GM21447 (cell line): ENCODE results near the gene MYO9B.
"Not testable (repeated sequence)": the region's sequence is repeated elsewhere in the genome, so short reads cannot be mapped to it uniquely, and the experiment has no call there.

Source experiments
- ATAC-seq: cut with Tn5 transposase; IDR thresholded peaks from one replicate; pipeline ENCODE4 v1.9.1; 2021; ENCODE audit not compliant: unreplicated experiment

MYO9B gene

DNA sequence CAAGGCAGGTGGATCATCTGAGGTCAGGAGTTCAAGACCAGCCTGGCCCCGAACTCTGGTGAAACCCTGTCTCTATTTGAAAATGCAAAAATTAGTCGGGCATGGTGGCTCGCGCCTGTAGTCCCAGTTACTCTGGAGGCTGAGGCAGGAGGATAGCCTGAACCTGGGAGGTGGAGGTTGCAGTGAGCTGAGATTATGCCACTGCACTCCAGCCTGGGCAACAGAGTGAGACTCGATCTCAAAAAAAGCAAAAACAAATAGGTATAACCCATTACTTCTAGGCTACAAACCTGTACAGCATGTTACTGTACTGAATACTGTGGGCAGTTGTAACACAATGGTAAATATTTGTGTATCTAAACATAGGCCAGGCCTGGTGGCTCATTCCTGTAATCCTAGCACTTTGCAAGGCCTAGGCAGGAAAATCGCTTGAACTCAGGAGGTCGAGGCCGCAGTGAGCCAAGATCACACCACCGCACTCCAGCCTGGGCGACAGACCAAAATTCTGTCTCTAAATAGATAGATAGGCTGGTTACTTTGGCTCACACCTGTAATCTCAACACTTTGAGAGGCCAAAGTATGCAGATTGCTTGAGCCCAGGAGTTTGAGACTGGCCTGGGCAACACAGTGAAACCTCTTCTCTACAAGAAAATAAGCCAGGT lies 63.5 kb downstream of the MYO9B start:
- ATAC-seq, result no peak

DNA sequence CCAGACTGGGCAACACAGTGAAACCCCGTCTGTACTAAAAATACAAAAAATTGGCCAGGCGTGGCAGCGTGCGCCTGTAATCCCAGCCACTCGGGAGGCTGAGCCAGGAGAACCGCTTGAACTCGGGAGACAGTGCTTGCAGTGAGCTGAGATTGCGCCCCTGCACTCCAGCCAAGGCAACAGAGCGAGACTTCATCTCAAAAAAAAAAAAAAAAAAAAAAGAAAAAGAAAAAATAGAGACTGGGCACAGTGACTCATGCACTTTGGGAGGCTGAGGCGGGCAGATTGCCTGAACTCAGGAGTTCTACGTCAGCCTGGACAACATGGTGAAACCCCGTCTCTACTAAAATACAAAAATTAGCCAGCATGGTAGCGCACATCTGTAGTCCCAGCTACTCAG lies 69.2 kb downstream of the MYO9B start:
- not testable (repeated sequence) for ATAC-seq

DNA sequence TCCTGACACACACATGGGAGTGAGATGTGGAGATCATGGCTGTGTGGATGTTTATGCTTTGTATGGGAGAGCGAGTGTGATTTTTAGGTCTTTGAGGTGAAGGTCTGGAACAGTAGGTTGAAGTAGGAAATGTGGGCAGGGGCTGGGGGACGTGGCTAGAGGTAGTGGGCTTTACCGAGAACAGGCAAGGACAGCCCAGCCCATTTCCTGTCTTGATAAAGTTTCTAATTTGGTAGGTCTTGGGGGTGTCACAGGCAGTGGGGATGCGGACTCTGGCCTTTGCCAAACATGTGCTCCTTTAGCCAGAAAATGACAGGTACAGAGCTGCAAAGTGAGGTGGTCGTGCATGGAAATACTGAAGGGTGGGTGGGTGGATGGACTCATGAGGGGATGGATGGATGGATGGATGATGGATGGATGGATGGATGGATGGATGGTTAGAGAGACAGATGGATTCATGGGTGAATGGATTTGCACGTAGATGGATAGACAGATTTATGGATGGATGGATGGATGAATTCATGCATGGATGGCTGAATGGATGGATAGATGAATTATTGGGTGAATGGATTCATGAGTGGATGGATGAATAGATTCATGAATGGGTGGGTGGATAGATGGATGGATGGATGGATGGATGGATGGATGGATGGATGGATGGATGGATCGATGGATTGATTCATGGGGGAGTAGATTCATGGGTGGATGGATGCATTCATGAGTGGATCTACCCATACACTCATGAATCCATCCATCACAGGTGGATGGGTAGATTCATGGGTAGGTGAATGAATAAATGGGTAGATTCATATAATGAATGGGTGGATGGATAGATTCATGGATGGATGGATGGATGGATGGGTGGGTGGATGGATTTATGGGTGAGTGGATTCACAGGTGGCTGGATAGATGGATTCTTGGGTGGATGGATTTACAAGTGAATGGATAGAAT lies 70.2 kb downstream of the MYO9B start:
- ATAC-seq, result no peak

DNA sequence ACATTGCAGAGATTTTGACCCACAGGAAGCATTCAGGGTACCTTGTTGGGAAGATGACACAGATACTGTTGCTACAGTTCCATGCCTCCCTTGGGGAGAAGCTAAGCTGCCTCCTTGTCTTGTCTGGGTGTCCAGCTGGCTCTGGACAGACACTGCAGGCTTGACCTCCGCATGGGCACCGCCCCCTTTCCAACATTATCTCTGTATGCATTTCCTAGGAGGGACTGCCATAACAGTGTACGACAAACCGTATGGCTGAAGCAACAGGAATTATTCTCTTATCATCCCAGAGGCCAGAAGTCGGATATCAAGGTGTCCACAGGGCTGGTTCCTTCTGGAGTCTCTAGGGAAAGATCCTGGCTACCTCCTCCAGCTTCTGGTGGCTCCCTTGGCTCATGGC lies 72.6 kb downstream of the MYO9B start:
- ATAC-seq, result no peak

DNA sequence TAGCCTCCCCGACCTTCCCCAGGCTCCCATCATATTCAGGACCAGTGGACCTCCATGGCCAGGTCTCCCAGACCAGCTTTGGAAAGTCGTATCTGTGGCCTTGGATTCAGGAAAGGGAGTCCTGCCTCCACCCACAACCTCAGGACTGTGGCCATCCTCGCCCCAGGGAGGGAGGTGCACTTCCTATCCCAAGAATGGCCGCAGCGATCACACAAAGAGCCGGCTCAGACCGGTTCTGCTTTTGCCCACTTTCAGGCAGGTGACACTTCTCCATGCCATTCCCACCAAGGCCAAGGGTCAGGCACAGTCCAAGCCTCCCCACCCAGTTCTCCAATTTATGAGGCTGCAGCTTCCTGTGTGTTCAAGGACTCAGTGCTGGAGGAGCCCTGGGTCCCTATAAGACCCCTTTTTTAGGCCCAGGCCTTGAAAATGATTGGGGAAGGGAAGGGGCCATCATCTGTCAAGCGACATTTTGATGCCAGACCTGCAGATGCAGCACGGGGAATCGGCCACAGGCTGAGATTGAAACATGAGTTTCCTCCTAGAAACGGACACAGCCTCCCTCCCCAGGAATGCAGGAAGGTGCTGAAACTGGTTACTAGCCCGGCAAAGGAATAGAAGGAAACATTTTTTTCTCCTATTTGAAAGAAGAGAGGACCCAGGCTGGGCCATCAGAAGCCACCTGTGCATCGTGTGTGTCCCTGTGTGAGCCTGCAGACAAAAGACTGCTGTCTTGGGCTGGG lies 74.0 kb downstream of the MYO9B start:
- ATAC-seq, result no peak

DNA sequence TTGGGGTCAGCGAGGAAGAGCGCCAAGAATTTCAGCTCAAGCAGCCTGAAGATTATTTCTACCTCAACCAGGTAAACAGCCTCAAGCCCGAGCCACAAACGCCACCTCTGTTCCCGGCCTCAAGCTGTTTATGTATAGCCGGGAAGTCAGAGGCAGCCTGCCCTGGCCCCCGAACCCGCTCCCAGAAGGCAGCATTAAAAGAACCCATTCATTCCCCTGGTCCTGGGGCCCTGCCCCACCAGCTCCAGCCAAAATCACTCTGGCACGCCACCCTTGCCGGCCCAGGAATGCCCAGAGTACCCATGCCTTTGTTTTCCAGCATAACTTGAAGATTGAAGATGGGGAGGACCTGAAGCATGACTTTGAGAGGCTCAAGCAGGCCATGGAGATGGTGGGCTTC lies 78.4 kb downstream of the MYO9B start:
- ATAC-seq, result no peak

DNA sequence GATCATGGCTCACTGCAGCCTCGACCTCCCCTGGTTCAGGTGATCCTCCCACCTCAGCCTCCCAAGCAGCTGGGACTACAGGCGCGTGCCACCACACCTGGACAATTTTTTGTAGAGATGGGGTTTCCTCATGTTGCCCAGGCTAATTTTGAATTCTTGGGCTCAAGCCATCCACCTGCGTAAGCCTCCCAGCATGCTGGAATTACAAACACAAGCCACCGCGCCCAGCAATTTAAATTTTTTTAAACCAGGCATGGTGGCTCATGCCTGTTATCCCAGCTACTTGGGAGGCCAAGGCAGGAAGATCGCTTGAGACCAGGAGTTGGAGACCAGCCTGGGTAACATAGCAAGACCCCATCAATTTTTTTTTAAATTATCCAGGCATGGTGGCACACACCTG lies 79.7 kb downstream of the MYO9B start:
- ATAC-seq, result no peak

DNA sequence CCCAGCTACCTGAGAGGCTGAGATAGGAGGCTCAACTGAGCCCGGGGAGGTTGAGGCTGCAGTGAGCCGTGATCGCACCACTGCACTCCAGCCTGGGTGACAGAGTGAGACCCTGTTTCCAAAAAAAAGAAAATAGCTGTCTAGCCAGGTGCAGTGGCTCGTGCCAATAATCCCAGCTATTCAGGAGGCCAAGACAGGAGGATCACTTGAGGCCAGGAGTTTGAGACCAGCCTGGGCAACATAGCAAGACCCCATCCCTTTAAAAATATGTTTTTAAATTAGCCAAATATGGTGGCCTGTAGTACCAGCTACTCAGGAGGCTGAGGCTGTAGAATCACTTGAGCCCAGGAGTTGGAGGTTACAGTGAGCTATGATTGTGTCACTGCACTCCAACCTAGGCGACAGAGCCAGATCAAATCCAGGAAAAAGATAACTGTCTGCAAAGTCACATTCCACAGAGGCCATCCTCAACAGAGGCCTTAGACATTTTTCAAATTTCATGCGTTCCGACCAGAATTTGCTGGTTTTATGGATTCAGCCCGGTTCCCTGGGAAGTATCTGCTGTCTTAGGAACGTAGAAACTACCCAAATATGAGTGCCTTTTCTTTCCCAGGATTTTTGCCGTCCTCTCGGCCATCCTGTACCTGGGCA lies 80.8 kb downstream of the MYO9B start:
- no peak for ATAC-seq

DNA sequence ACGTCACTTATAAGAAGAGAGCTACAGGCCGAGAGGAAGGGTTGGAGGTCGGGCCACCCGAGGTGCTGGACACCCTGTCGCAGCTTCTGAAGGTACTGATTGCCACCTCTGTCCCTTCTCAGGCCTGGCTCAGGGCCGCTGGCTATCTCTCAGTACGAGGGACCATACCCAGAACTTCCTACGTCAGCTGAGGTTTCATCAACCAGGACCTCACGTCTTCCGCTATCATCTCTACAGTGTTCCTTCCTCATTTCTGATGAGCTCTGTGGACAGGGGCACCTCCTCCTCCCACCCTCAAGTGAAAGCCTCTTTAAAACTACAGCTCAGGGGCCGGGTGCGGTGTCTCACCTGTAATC lies 81.3 kb downstream of the MYO9B start:
- no peak for ATAC-seq

DNA sequence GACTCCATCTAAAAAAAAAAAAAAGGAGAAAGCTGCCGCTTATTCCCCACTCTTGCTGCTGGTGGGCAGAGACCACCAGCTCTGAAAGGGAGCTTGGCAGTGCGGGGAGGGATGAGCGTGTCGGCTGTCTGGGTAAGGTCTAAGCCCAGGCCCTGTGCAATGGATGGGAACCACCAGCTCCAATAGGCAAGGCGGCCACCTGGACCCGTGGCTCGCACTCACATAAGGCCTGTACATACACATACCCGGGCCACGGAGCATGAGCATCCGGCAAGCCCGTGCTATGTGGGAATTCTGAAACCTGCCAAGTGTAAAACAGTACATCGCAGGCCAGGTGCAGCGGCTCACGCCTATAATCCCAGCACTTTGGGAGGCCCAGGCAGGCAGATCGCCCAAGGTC lies 83.0 kb downstream of the MYO9B start:
- ATAC-seq, result no peak

DNA sequence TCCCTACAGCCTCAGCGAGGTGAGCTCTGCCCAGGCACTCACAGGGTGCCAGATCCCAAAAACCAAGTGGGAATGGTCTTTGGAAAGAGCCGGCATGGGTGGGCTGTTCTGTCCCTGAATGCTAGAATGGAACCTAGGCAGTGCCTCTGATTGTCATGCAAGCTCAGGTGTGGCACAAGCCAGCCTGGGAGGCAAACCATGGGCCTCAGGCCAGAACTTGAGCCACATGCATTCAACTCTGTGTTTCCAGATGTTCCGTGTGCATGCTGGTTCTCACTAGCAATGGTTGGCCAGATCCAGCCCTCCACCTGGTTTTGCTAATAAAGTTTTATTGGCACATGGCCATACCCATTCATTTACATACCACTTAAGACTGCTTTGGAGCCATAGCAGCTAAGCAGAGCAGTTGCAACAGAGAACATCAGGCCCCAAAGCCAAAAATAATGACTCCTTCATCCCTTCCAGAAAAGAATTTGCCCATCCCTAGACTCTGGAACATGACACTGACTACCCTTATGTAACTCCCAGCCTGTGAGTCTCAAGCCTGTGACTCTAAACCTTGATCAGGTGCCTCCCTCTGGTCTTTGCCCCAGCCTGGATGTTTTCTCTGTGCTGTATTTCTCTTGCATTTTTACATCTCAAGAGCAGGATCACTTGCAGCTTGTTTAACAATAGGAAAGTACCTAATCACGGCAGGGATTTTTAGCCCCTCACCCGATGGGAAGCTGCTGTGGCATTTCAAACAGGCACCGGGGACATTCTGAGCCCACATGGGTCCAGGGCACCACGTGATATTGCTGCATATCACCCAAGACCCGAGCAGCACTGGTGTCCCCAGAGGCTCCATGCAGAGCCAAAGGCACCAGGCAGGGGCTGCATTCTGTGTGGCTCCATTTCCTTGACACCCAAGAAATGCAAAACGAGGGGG lies 84.2 kb downstream of the MYO9B start:
- ATAC-seq, result no peak

DNA sequence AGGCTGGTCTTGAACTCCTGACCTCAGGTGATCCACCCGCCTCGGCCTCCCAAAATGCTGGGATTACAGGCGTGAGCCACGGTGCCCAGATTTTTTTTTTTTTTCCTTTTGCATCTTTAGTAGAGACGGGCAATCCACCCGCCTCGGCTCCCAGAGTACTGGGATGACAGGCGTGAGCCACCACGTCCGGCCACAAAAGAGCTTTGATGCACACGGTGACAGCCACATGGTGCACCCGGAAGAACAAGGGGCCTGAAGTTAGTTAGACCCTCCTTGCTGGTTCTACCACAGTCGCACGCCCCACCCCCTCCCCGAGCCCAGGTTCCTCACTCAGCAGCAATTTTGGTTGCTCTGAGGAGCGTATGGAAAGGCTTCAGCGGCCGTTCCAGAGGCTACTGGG lies 85.3 kb downstream of the MYO9B start:
- no peak for ATAC-seq

DNA sequence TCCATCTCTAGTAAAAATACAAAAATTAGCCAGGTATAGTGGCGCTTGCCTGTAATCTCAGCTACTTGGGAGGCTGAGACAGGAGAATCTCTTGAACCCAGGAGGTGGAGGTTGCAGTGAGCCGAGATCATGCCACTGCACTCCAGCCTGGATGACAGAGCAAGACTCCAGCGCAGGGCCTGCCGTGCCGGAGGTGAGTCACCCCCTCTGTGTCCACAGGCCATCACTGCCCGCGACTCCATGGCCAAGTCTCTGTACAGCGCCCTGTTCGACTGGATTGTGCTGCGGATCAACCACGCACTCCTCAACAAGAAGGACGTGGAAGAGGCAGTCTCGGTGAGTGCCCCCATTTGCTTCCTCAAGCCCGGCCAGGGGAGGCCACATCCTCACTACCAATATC lies 86.6 kb downstream of the MYO9B start:
- ATAC-seq, result not testable (repeated sequence)

DNA sequence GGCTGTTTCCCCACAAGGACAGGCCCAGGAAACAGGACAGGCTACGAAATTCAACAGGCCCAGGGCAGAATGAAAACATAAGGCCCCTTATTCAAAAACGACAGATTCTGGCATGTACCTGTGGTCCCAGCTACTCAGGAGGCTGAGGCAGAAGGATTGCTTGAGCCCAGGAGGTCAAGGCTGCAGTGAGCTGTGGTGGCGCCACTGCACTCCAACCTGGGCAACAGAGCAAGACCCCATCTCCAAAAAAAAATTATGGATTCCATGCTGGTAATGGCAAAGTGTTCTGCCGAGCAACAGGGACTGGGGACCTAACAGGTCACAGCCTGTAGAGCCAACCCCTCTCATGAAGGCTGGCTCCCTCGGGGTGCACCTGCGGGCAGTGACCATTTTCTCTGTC lies 87.0 kb downstream of the MYO9B start:
- no peak for ATAC-seq

DNA sequence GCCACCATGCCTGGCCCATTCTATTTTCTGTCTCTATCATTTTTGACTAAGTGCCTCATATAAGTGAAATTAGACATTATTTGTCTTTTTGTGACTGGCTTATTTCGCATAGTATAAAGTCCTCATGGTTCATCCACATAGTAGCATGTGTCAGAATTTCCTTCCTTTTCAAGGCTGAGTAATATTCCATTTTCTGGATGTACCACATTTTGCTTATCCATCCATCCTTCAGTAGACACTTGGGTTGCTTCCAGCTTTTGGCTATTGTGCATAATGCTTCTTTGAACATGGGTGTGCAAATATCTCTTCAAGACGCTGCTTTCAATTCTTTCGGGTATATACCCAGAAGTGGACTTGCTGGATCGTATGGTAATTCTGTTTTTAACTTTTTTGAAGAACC lies 88.1 kb downstream of the MYO9B start:
- ATAC-seq, result no peak

DNA sequence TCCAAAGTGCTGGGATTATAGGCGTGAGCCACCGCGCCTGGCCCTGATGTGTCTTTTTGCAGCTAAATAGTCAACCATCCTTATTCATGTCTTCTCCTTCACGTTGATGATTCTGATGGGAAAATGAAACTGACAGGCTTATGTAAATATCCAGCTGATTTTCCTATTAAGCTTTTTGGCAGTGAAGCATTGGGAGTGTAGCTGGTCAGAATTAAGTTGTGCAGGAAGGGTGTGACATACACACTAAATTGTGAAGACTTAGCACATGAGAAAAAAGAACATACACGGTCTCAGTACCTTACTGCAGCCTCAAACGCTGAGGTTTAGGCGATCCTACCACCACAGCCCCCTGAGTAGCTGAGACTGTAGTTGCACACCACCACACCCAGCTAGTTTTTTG lies 89.1 kb downstream of the MYO9B start:
- no peak for ATAC-seq

DNA sequence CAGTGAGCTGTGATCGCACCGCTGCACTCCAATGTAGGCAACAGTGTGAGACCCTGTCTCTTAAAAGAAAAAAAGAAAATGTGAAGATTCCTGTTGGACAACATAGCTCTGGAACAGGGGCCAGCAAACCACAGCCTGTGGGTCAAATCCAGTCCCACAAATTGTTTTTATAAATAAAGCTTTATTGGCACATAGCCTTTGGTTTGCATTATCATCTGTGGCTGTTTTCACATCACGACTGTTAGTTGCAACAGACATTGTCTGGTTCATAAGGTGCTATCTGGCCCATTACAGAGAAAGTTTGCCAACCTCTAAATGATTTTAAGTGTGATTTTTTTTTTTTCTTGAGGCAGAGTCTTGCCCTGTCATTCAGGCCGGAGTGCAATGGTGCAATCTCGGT lies 90.1 kb downstream of the MYO9B start:
- no peak for ATAC-seq

DNA sequence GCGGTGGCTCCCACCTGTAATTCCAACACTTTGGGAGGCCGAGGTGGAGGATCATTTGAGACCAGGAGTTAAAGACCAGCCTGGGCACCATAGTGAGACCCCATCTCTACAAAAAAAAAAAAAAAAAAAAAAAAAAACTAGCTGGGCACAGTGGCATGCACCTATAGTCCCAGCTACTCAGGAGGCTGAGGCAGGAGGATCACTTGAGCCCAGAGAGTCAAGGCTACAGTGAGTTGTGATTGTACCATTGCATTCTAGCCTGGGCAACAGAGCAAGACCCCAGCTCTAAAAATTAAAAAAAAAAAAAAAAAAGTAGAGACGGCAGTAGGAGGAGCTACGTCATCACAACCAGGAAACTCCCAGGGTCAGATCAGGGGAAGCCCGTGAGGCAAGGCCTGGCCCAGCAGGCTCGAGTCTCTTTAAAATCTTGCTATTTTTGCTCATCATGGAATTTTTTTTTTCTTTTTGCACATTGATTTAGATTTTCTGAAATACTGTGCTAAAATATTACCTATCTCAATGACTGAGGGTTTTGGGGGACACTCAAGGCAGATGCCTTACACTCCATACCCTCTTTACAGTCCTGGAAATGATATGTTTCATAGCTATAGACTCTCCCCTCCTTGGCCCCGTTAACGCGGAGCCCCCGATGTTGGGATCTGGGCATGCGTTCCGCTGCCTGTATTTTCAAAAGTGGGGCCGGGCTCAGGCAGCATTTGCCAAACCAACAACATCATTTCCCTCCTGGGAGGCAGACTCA lies 95.1 kb downstream of the MYO9B start:
- ATAC-seq, result no peak

DNA sequence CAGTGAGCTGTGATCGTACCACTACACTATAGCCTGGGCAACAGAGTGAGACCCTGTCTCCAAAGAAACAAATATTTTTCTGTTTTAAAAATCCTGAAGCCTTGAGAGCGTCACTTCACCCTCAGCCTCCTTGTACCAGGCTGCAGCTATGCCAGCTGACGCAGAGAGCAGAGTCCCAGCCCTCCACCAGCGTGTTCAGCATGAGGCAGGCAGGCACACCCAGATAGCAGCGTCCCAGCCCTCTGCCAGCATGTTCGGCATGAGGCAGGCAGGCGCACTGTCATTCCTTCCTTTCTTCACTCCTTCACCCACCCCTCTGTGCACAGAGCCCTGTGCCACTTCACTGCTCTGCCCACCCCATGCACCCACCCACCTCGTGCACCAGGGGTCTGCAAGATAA lies 96.3 kb downstream of the MYO9B start:
- ATAC-seq, result no peak
